ENCODE data around the gene KCP.

DNA sequence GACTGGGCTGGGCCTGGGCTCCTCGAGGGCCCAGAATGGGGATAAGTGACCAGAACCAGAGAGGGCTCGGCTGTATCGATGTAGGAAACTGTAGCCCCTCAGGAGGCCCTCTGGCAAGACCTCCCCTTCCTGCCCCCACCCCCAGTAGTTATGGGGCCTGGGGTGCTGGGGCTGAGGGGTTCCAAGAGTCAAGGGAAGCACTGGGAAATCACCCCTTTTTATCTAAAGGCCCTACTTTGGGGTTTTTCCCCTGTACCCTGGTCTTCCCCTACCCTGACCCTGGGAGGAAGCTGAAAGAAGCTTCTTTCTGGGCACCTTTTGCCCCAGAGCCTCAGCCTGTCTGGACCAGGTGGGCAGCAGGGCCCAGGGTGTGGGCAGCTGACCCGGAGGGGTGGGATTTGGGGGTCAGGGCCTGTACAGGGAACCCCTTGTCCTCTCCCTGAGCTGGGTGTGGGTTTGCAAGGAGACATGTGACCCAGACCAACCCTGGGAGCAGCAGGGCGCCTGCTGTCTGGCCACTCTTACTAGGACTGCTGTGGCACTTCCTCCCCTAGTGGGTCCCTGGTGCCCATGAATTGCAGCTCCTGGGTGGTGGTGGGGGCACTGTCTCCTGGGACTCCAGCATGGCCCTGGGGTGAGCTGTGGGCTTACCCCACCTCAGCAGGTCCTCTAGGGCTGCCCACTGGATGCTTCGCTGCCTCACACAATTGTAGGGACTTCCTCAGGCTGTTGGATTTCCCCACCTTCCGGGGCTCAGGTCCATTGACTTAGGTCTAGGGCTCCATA, 28.8 kb upstream of the KCP start:
- TF ChIP-seq, protein P1, sequence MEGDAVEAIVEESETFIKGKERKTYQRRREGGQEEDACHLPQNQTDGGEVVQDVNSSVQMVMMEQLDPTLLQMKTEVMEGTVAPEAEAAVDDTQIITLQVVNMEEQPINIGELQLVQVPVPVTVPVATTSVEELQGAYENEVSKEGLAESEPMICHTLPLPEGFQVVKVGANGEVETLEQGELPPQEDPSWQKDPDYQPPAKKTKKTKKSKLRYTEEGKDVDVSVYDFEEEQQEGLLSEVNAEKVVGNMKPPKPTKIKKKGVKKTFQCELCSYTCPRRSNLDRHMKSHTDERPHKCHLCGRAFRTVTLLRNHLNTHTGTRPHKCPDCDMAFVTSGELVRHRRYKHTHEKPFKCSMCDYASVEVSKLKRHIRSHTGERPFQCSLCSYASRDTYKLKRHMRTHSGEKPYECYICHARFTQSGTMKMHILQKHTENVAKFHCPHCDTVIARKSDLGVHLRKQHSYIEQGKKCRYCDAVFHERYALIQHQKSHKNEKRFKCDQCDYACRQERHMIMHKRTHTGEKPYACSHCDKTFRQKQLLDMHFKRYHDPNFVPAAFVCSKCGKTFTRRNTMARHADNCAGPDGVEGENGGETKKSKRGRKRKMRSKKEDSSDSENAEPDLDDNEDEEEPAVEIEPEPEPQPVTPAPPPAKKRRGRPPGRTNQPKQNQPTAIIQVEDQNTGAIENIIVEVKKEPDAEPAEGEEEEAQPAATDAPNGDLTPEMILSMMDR (IDR thresholded peaks at IDR 0.05): no peak
- no peak for TF ChIP-seq POLR2A (IDR thresholded peaks at IDR 0.05)

Data from ovary (tissue), 3 donors.